DOHH2 (cell line): ENCODE measurements around the gene GALNS.

Experiments
- H3F3A ChIP-seq: fragments of 200-600 bp; sonication (generic), shearing (Covaris generic); 2 replicates; pipeline ENCODE4 v1.6.0; 2016; ENCODE audit warnings: antibody characterized with exemption, mild to moderate bottlenecking; ENCODE audit not compliant: control insufficient read depth, insufficient read depth
- H3K27ac ChIP-seq: fragments of 200-600 bp; sonication (generic); 2 replicates; pipeline ENCODE4 v1.5.1; 2014; ENCODE audit warnings: low read depth, mild to moderate bottlenecking, low read length, moderate library complexity
- H3K27me3 ChIP-seq: fragments of 200-600 bp; sonication (generic); 2 replicates; pipeline ENCODE4 v1.6.1; 2014; ENCODE audit warnings: mild to moderate bottlenecking, low read length, mixed read lengths; ENCODE audit not compliant: control insufficient read depth
- H3K36me3 ChIP-seq: fragments of 200-600 bp; sonication (generic); 2 replicates; pipeline ENCODE4 v1.6.1; 2014; ENCODE audit warnings: mild to moderate bottlenecking, low read length, moderate library complexity, mixed read lengths; ENCODE audit not compliant: control insufficient read depth
- H3K4me1 ChIP-seq: fragments of 200-600 bp; sonication (generic); 2 replicates; pipeline ENCODE4 v1.6.1; 2014; ENCODE audit warnings: mild to moderate bottlenecking, low read length, mixed read lengths; ENCODE audit not compliant: control insufficient read depth
- H3K4me2 ChIP-seq: fragments of 200-600 bp; sonication (generic); 2 replicates; pipeline ENCODE4 v1.6.0; 2014; ENCODE audit warnings: mild to moderate bottlenecking, low read length, moderate library complexity
- H3K4me3 ChIP-seq: fragments of 200-600 bp; sonication (generic); 2 replicates; pipeline ENCODE4 v1.5.1; 2014; ENCODE audit warnings: mild to moderate bottlenecking, low read length, mixed read lengths
- H3K79me2 ChIP-seq: fragments of 200-600 bp; sonication (generic); 2 replicates; pipeline ENCODE4 v1.6.1; 2014; ENCODE audit warnings: mild to moderate bottlenecking, low read length, mixed read lengths; ENCODE audit not compliant: control insufficient read depth
- H3K9me2 ChIP-seq: fragments of 200-600 bp; sonication (generic); replicated peaks from 2 replicates; pipeline ENCODE4 v1.6.1; 2014; ENCODE audit warnings: mild to moderate bottlenecking, low read length, mixed read lengths; ENCODE audit not compliant: control insufficient read depth
- H3K9me3 ChIP-seq: fragments of 200-600 bp; sonication (generic); 2 replicates; pipeline ENCODE4 v1.6.1; 2014; ENCODE audit warnings: antibody characterized with exemption, low read length, mixed read lengths; ENCODE audit not compliant: control insufficient read depth, insufficient read depth
- H4K20me1 ChIP-seq: fragments of 200-600 bp; sonication (generic); 2 replicates; pipeline ENCODE4 v1.6.0; 2014; ENCODE audit warnings: low read depth, mild to moderate bottlenecking, antibody characterized with exemption, low read length, moderate library complexity; ENCODE audit not compliant: control insufficient read depth, insufficient read depth
- EZH2phosphoT487 ChIP-seq: fragments of 200-600 bp; sonication (generic); IDR thresholded peaks from 2 replicates; pipeline ENCODE4 v1.6.1; 2017; ENCODE audit warnings: borderline replicate concordance, mild to moderate bottlenecking, antibody characterized with exemption, low read length, moderate library complexity, mixed read lengths
- TF ChIP-seq, protein P1 (sequence below): fragments of 200-600 bp; sonication (generic); IDR thresholded peaks from one replicate; pipeline ENCODE4 v1.5.1; 2014; ENCODE audit warnings: antibody characterized with exemption, mild to moderate bottlenecking, low read depth, low read length; ENCODE audit not compliant: poor library complexity, severe bottlenecking

Gene GALNS

DNA sequence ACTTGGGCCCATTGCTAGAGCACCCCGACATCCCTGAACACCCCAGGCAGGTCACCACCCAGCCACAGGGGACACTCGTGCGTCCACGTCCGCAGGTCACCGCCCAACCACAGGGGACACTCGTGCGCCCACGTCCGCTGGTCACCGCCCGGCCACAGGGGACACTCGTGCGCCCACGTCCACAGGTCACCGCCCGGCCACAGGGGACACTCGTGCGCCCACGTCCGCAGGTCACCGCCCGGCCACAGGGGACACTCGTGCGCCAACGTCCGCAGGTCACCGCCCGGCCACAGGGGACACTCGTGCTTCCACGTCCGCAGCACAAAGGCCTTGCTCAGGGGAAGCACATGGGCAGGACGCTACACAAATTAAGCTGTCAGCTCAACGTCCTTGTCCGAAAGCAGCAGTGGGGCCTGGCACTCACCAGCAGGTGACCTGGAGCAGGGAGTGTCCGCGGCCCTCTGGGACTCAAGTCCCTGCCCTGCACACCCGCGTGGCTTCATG, 17.7 kb downstream of the GALNS start:
- Histone ChIP-seq H3K27ac (no peak overlapping the region), H3K4me1 (peaks cover under 1% of the 10 kb centered on the region; the same call in 1 of the 2 replicates), H3K36me3 (no peaks in the 10 kb centered on the region), H3K79me2 (no peaks in the 10 kb centered on the region), H3K4me2 (no peak overlapping the region), H3F3A (no peaks in the 10 kb centered on the region), H3K9me3 (no peaks in the 10 kb centered on the region), H4K20me1 (no peaks in the 10 kb centered on the region), H3K9me2 (no peaks in the 10 kb centered on the region), H3K4me3 (no peak overlapping the region), H3K27me3 (no peaks in the 10 kb centered on the region)
- TF ChIP-seq EZH2phosphoT487 = no peak
- TF ChIP-seq, protein P1, sequence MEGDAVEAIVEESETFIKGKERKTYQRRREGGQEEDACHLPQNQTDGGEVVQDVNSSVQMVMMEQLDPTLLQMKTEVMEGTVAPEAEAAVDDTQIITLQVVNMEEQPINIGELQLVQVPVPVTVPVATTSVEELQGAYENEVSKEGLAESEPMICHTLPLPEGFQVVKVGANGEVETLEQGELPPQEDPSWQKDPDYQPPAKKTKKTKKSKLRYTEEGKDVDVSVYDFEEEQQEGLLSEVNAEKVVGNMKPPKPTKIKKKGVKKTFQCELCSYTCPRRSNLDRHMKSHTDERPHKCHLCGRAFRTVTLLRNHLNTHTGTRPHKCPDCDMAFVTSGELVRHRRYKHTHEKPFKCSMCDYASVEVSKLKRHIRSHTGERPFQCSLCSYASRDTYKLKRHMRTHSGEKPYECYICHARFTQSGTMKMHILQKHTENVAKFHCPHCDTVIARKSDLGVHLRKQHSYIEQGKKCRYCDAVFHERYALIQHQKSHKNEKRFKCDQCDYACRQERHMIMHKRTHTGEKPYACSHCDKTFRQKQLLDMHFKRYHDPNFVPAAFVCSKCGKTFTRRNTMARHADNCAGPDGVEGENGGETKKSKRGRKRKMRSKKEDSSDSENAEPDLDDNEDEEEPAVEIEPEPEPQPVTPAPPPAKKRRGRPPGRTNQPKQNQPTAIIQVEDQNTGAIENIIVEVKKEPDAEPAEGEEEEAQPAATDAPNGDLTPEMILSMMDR = no peak

DNA sequence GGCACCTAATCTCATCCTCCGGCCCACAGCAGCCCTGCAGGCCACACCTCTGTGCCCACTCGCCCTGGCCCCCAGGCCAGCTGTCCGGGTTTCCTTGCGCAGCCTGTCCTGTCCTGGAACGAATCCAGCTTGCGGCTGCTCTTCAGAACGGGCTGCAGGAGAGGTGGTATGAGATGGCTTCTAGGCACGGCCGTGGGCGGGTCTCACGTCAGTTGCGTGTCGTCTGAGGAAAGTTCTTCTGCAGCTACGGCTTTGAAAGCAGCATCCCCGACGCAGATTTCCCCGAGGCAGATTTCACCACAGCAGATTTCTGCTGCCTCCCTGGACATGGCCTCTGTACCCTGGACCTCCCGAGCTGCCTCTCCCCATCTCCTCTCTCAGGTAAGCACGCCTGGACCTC, 18.2 kb downstream of the GALNS start:
- Histone ChIP-seq H3K4me3 (no peak overlapping the region), H3K27ac (no peak overlapping the region), H3K9me2 (no peaks in the 10 kb centered on the region), H3K36me3 (no peaks in the 10 kb centered on the region), H3K4me2 (no peak overlapping the region), H3K9me3 (no peaks in the 10 kb centered on the region), H3K27me3 (no peaks in the 10 kb centered on the region), H3F3A (no peaks in the 10 kb centered on the region), H3K79me2 (no peaks in the 10 kb centered on the region), H3K4me1 (peaks cover 5% of the 10 kb centered on the region), H4K20me1 (no peaks in the 10 kb centered on the region)
- no peak for TF ChIP-seq EZH2phosphoT487
- TF ChIP-seq, protein P1 = no peak

DNA sequence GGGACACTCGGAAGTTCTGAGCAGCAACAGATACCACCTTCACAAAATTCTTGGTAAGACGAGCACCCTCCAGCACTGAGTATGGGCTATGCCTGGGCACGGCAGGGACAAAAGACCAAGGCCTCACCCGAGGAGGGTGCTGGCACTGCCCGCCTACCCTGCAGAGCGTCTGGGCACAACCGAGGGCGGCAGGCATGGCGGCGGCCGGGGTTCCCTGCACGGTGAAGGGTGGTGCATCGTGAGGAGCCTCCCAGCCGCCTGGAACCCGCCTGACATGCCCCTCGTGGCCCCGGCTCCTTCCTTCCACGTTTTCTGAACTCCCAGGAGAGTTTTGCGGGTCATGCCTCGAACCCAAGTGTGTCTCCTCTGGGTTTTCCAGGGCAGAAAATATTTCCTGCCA, 18.9 kb downstream of the GALNS start:
- Histone ChIP-seq H3F3A (no peaks in the 10 kb centered on the region), H3K27me3 (no peaks in the 10 kb centered on the region), H3K4me1 (peaks cover 12% of the 10 kb centered on the region), H3K4me2 (no peak overlapping the region), H3K79me2 (no peaks in the 10 kb centered on the region), H3K27ac (no peak overlapping the region), H3K9me2 (no peaks in the 10 kb centered on the region), H3K9me3 (no peaks in the 10 kb centered on the region), H4K20me1 (no peaks in the 10 kb centered on the region), H3K36me3 (no peaks in the 10 kb centered on the region), H3K4me3 (no peak overlapping the region)
- TF ChIP-seq, protein P1 = no peak
- no peak for TF ChIP-seq EZH2phosphoT487
